Activated T-helper 1 cell treated with anti-CD3 and anti-CD28 coated beads, Interleukin-12 subunit alpha, Interleukin-12 subunit beta, Interleukin-2, Interleukin-4 antibody, amounts not matched to agents 30 ng/mL and 10 ng/mL and 1 ng/mL, durations not matched to agents 14 hours and 24 hours and 36 hours (primary cell): ENCODE results near the gene MCOLN3. TPM values are rescaled to one million over a fixed set of nuclear protein-coding genes. Genes with fewer than 3 reads are reported as not detected.

Experiments
- DNase-seq: peaks from one replicate; pipeline ENCODE4 v3.0.0; 2021; ENCODE audit warnings: low spot score
- H3K27ac Mint-ChIP-seq: one replicate; pipeline ENCODE4 v1.8.0; 2021; ENCODE audit warnings: mild to moderate bottlenecking, mixed read lengths
- H3K27me3 Mint-ChIP-seq: one replicate; pipeline ENCODE4 v1.8.0; 2022; ENCODE audit warnings: mild to moderate bottlenecking, moderate library complexity, mixed read lengths; ENCODE audit not compliant: insufficient read depth
- H3K36me3 Mint-ChIP-seq: one replicate; pipeline ENCODE4 v1.8.0; 2021; ENCODE audit warnings: low read depth, mixed read lengths
- H3K4me1 Mint-ChIP-seq: one replicate; pipeline ENCODE4 v1.8.0; 2021; ENCODE audit warnings: low read depth, mixed read lengths
- H3K4me3 Mint-ChIP-seq: one replicate; pipeline ENCODE4 v1.8.0; 2021; ENCODE audit warnings: mild to moderate bottlenecking, moderate library complexity, mixed read lengths
- H3K9me3 Mint-ChIP-seq: one replicate; pipeline ENCODE4 v1.8.0; 2021; ENCODE audit warnings: mixed read lengths
- intact Hi-C: fragments of 100-400 bp; cut with micrococcal nuclease; formaldehyde crosslinking; loops from one replicate; pipeline ENCODE4 v1.15.1; 2024
- total RNA-seq: library from RNA; stranded (reverse); gene quantifications from 2 replicates; pipeline ENCODE4 v1.2.3, GENCODE V29; 2022

The MCOLN3 gene
- total RNA-seq, 1 donor from 2014 or later: 1.7 TPM

GRCh38 chr1:84972377-84972987, 75.8 kb downstream of the MCOLN3 start:
- Mint-ChIP-seq H3K9me3 (peaks cover 6% of the 10 kb centered on the region), H3K27me3 (no peaks in the 10 kb centered on the region), H3K36me3 (peaks cover 51% of the 10 kb centered on the region), H3K27ac (peak overlapping the region; percentile 77), H3K4me3 (peak overlapping the region; percentile 52), H3K4me1 (peaks cover 80% of the 10 kb centered on the region)
- intact Hi-C loops: loop anchor here (1.0 kb wide), 1 partner anchor 23 kb away; no protein-coding TSS in a partner anchor
- no peak for DNase-seq

DNA sequence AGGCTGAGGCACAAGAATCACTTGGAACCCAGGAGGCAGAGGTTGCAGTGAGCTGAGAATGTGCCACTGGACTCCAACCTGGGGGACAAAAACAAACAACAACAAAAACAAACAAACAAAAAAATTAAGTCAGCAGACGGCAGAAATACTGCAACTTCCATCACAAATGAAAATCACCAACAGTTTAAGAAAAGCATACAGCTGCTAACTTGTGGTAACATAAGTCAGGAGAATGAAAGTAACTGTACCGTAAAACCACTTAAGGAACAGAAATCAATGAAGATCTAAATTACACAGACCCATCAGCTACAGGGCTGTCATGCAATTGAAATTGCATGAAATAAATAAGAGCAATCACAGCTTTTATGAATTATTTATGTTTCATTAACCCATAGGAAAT, 76.3 kb downstream of the MCOLN3 start:
- no peak for DNase-seq
- intact Hi-C loops: loop anchor here (1.0 kb wide), 1 partner anchor 23 kb away; no protein-coding TSS in a partner anchor
- Mint-ChIP-seq H3K27ac (peak overlapping the region; percentile 20), H3K27me3 (no peaks in the 10 kb centered on the region), H3K9me3 (peaks cover under 1% of the 10 kb centered on the region), H3K4me1 (peaks cover 77% of the 10 kb centered on the region), H3K36me3 (peaks cover 48% of the 10 kb centered on the region), H3K4me3 (peak overlapping the region; percentile 52)

DNA sequence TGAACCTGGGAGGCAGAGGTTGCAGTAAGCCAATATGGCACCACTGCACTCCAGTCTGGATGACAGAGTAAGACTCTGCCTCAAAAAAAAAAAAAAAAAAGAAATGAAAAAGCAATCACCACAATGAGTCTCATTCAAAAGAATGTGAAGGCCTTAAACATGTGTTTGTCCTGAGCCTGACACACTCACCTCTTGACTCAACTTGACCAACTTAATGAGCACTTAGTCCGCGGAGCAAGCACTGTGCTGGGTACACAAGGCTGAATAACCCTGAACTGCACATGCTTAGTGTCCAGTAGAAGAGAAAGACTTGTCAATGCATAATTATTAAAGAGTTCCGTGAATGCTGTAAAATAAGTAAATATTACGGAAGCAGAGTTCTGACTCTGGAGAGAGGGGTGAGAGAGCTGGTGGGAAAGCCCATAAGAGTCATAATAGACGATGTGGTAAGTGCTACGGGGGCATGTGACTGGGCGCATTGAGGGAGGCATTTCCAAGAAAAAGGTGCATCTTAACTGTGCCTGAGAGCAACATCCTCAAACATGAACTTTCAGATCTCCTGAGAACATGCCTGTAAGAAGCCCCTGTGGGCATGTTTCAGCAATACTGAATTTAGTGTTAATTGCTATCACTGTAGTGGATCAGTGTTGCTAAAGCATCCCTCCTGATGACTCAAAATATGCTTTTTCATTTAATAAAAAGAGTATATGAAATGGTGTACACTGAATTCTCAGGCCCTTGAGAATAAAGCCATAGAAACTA, 78.6 kb downstream of the MCOLN3 start:
- intact Hi-C loops: loop anchor here (1.0 kb wide), 1 partner anchor 10 kb away; no protein-coding TSS in a partner anchor
- Mint-ChIP-seq H3K27me3 (no peaks in the 10 kb centered on the region), H3K4me1 (peaks cover 61% of the 10 kb centered on the region), H3K36me3 (peaks cover 39% of the 10 kb centered on the region), H3K9me3 (no peaks in the 10 kb centered on the region), H3K27ac (peak overlapping the region; percentile 47), H3K4me3 (no peak overlapping the region)
- peak; percentile 14 for DNase-seq

- no peaks in the 10 kb centered on the region for H3K9me3 Mint-ChIP-seq
- peaks cover 53% of the 10 kb centered on the region for H3K4me1 Mint-ChIP-seq
- DNase-seq: no peak
- H3K36me3 Mint-ChIP-seq: peaks cover 40% of the 10 kb centered on the region
- intact Hi-C loops: loop anchor here (1.0 kb wide), 1 partner anchor 10 kb away; no protein-coding TSS in a partner anchor
- H3K27ac Mint-ChIP-seq: no peak overlapping the region
- H3K4me3 Mint-ChIP-seq: no peak overlapping the region
- no peaks in the 10 kb centered on the region for H3K27me3 Mint-ChIP-seq
Observed at GRCh38 chr1:84968865-84969264, 79.4 kb downstream of the MCOLN3 start.

GRCh38 chr1:84968101-84968500, 80.2 kb downstream of the MCOLN3 start:
- intact Hi-C loops: no loop called here
- Mint-ChIP-seq H3K9me3 (no peaks in the 10 kb centered on the region), H3K4me1 (peaks cover 45% of the 10 kb centered on the region), H3K4me3 (no peak overlapping the region), H3K27me3 (no peaks in the 10 kb centered on the region), H3K27ac (peak overlapping the region; percentile 34), H3K36me3 (peaks cover 43% of the 10 kb centered on the region)
- DNase-seq: no peak

Other genes with a start within 250 kb of the MCOLN3 start
- 0.34 and 0.47 TPM in 2 replicates for gene LPAR3, start 155.3 kb downstream of the MCOLN3 start, total RNA-seq
- 117 and 119 TPM in 2 replicates for gene MCOLN2, start 51.4 kb downstream of the MCOLN3 start, total RNA-seq
- gene SYDE2, start 152.5 kb upstream of the MCOLN3 start, total RNA-seq: 0.76 and 0.83 TPM in 2 replicates
- 30.9 and 31.6 TPM in 2 replicates for gene C1orf52, start 211.2 kb upstream of the MCOLN3 start, total RNA-seq
- 25.1 and 28.8 TPM in 2 replicates for gene BCL10, start 228.1 kb upstream of the MCOLN3 start, total RNA-seq